DOHH2 (cell line): ENCODE results near the gene CHRNA5.

Experiments used
- H3F3A ChIP-seq: fragments of 200-600 bp; sonication (generic), shearing (Covaris generic); 2 replicates; pipeline ENCODE4 v1.6.0; 2016; ENCODE audit warnings: antibody characterized with exemption, mild to moderate bottlenecking; ENCODE audit not compliant: control insufficient read depth, insufficient read depth
- H3K27ac ChIP-seq: fragments of 200-600 bp; sonication (generic); 2 replicates; pipeline ENCODE4 v1.5.1; 2014; ENCODE audit warnings: low read depth, mild to moderate bottlenecking, low read length, moderate library complexity
- H3K27me3 ChIP-seq: fragments of 200-600 bp; sonication (generic); 2 replicates; pipeline ENCODE4 v1.6.1; 2014; ENCODE audit warnings: mild to moderate bottlenecking, low read length, mixed read lengths; ENCODE audit not compliant: control insufficient read depth
- H3K36me3 ChIP-seq: fragments of 200-600 bp; sonication (generic); 2 replicates; pipeline ENCODE4 v1.6.1; 2014; ENCODE audit warnings: mild to moderate bottlenecking, low read length, moderate library complexity, mixed read lengths; ENCODE audit not compliant: control insufficient read depth
- H3K4me1 ChIP-seq: fragments of 200-600 bp; sonication (generic); 2 replicates; pipeline ENCODE4 v1.6.1; 2014; ENCODE audit warnings: mild to moderate bottlenecking, low read length, mixed read lengths; ENCODE audit not compliant: control insufficient read depth
- H3K4me2 ChIP-seq: fragments of 200-600 bp; sonication (generic); 2 replicates; pipeline ENCODE4 v1.6.0; 2014; ENCODE audit warnings: mild to moderate bottlenecking, low read length, moderate library complexity
- H3K4me3 ChIP-seq: fragments of 200-600 bp; sonication (generic); 2 replicates; pipeline ENCODE4 v1.5.1; 2014; ENCODE audit warnings: mild to moderate bottlenecking, low read length, mixed read lengths
- H3K79me2 ChIP-seq: fragments of 200-600 bp; sonication (generic); 2 replicates; pipeline ENCODE4 v1.6.1; 2014; ENCODE audit warnings: mild to moderate bottlenecking, low read length, mixed read lengths; ENCODE audit not compliant: control insufficient read depth
- H3K9me2 ChIP-seq: fragments of 200-600 bp; sonication (generic); replicated peaks from 2 replicates; pipeline ENCODE4 v1.6.1; 2014; ENCODE audit warnings: mild to moderate bottlenecking, low read length, mixed read lengths; ENCODE audit not compliant: control insufficient read depth
- H3K9me3 ChIP-seq: fragments of 200-600 bp; sonication (generic); 2 replicates; pipeline ENCODE4 v1.6.1; 2014; ENCODE audit warnings: antibody characterized with exemption, low read length, mixed read lengths; ENCODE audit not compliant: control insufficient read depth, insufficient read depth
- H4K20me1 ChIP-seq: fragments of 200-600 bp; sonication (generic); 2 replicates; pipeline ENCODE4 v1.6.0; 2014; ENCODE audit warnings: low read depth, mild to moderate bottlenecking, antibody characterized with exemption, low read length, moderate library complexity; ENCODE audit not compliant: control insufficient read depth, insufficient read depth
- EZH2phosphoT487 ChIP-seq: fragments of 200-600 bp; sonication (generic); IDR thresholded peaks from 2 replicates; pipeline ENCODE4 v1.6.1; 2017; ENCODE audit warnings: borderline replicate concordance, mild to moderate bottlenecking, antibody characterized with exemption, low read length, moderate library complexity, mixed read lengths
- TF ChIP-seq, protein P1 (sequence below): fragments of 200-600 bp; sonication (generic); IDR thresholded peaks from one replicate; pipeline ENCODE4 v1.5.1; 2014; ENCODE audit warnings: antibody characterized with exemption, mild to moderate bottlenecking, low read depth, low read length; ENCODE audit not compliant: poor library complexity, severe bottlenecking

CHRNA5 gene

GRCh38 chr15:78614021-78614420 lies 48.7 kb downstream of the CHRNA5 start:
- Histone ChIP-seq H4K20me1 (no peaks in the 10 kb centered on the region), H3F3A (no peaks in the 10 kb centered on the region), H3K9me2 (no peaks in the 10 kb centered on the region), H3K36me3 (no peaks in the 10 kb centered on the region), H3K27me3 (no peaks in the 10 kb centered on the region), H3K4me3 (no peak overlapping the region), H3K27ac (no peak overlapping the region), H3K4me1 (no peaks in the 10 kb centered on the region), H3K79me2 (no peaks in the 10 kb centered on the region), H3K4me2 (no peak overlapping the region), H3K9me3 (no peaks in the 10 kb centered on the region)
- TF ChIP-seq, protein P1, sequence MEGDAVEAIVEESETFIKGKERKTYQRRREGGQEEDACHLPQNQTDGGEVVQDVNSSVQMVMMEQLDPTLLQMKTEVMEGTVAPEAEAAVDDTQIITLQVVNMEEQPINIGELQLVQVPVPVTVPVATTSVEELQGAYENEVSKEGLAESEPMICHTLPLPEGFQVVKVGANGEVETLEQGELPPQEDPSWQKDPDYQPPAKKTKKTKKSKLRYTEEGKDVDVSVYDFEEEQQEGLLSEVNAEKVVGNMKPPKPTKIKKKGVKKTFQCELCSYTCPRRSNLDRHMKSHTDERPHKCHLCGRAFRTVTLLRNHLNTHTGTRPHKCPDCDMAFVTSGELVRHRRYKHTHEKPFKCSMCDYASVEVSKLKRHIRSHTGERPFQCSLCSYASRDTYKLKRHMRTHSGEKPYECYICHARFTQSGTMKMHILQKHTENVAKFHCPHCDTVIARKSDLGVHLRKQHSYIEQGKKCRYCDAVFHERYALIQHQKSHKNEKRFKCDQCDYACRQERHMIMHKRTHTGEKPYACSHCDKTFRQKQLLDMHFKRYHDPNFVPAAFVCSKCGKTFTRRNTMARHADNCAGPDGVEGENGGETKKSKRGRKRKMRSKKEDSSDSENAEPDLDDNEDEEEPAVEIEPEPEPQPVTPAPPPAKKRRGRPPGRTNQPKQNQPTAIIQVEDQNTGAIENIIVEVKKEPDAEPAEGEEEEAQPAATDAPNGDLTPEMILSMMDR: no peak
- no peak for TF ChIP-seq EZH2phosphoT487

DNA sequence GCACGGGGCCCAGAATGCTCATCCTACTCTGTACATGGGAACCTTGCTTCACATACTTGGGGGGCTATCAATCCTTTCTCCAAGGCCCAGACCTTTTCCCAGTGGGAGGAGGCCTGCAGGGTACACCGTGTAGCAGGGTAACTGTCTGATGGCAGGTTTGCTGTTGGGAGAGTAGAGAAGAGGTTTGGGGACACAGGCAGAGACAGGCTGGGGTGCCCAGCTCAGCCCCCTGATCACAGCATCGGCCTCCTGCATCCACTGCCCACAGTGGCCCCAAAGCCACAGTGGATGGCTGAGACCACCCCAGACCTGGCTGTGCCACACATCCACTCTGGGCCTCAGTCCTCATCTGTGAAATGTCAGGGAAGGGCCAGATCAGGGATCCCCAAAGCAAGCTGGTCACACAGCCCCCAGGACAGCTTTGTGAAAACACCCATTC lies 49.9 kb downstream of the CHRNA5 start:
- Histone ChIP-seq H3K79me2 (no peaks in the 10 kb centered on the region), H3F3A (no peaks in the 10 kb centered on the region), H3K9me2 (no peaks in the 10 kb centered on the region), H3K36me3 (no peaks in the 10 kb centered on the region), H3K4me1 (no peaks in the 10 kb centered on the region), H3K27me3 (no peaks in the 10 kb centered on the region), H3K4me3 (no peak overlapping the region), H4K20me1 (no peaks in the 10 kb centered on the region), H3K4me2 (no peak overlapping the region), H3K9me3 (no peaks in the 10 kb centered on the region), H3K27ac (no peak overlapping the region)
- no peak for TF ChIP-seq EZH2phosphoT487
- TF ChIP-seq, protein P1: no peak

DNA sequence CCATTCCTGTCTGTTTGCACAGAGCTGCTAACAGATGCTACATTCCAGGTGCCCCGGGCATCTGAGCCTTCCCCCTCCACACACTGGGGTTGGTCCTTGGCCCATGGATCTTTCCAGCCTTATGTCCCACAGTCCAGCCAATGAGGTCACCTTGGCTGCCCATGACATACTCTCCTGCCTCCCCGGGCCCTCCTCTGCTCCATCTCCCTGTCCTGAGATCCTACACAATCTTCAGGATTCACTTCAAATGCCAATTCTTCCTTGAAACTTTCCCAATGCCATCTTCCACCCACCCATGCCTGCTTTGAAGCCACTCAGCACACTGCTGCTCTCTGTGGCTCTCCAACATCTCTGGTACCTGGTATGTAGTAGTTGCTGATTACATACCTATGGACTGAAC lies 51.2 kb downstream of the CHRNA5 start:
- Histone ChIP-seq H3K9me3 (no peaks in the 10 kb centered on the region), H3K79me2 (no peaks in the 10 kb centered on the region), H3K4me3 (no peak overlapping the region), H4K20me1 (no peaks in the 10 kb centered on the region), H3K36me3 (no peaks in the 10 kb centered on the region), H3F3A (no peaks in the 10 kb centered on the region), H3K27me3 (no peaks in the 10 kb centered on the region), H3K4me1 (no peaks in the 10 kb centered on the region), H3K9me2 (no peaks in the 10 kb centered on the region), H3K27ac (no peak overlapping the region), H3K4me2 (no peak overlapping the region)
- TF ChIP-seq, protein P1: no peak
- no peak for TF ChIP-seq EZH2phosphoT487

DNA sequence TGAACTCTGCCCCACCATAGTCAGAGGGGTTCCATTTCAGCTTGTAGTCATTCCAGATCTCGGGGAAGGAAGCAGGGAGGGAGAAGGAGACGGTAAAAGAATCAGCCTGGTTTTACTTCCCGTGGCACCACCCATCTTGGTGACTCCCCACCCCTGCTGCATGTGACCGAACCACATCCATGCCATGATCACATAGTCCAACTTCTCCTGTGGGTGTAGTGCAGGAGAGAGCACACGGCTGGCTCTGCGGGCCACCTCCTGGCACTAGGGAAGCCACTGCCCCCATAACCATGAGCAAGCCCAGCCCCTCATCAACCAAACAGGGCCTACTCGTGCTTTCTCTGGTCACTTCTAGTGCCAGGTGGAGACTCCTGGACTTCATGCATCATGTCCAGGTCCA lies 51.8 kb downstream of the CHRNA5 start:
- no peak overlapping the region for H3K4me2 ChIP-seq
- H3K4me1 ChIP-seq: no peaks in the 10 kb centered on the region
- no peak overlapping the region for H3K4me3 ChIP-seq
- no peaks in the 10 kb centered on the region for H3K9me2 ChIP-seq
- H3K27ac ChIP-seq: no peak overlapping the region
- TF ChIP-seq, protein P1: no peak
- no peak for TF ChIP-seq EZH2phosphoT487
- no peaks in the 10 kb centered on the region for H3F3A ChIP-seq
- H4K20me1 ChIP-seq: no peaks in the 10 kb centered on the region
- H3K9me3 ChIP-seq: no peaks in the 10 kb centered on the region
- no peaks in the 10 kb centered on the region for H3K27me3 ChIP-seq
- no peaks in the 10 kb centered on the region for H3K36me3 ChIP-seq
- H3K79me2 ChIP-seq: no peaks in the 10 kb centered on the region
